ENCODE results near the gene EHD4.

EHD4 gene

GRCh38 chr15:41892621-41893421 lies 79.5 kb downstream of the EHD4 start:
- Histone ChIP-seq H3K36me3 (ENCODE audit: control insufficient read depth in 2 of 2, insufficient read depth in 2 of 2, low read length in 2 of 2) (peaks cover 0 to 2% of the 10 kb centered on the region in 2 donors), H3K9ac (ENCODE audit: low read length in 2 of 2) (no peak overlapping the region), H3K9me3 (ENCODE audit: control insufficient read depth in 2 of 2, low read length in 2 of 2) (no peaks in the 10 kb centered on the region), H3K27me3 (ENCODE audit: control insufficient read depth in 1 of 2, insufficient read depth in 2 of 2, low read length in 2 of 2) (no peaks in the 10 kb centered on the region), H3K4me1 (ENCODE audit: control insufficient read depth, insufficient read depth, low read length) (peaks cover 28% of the 10 kb centered on the region), H3K4me3 (ENCODE audit: low read length in 2 of 2) (no peak overlapping the region), H3K27ac (ENCODE audit: low read length) (no peak overlapping the region)

- no peaks in the 10 kb centered on the region for H3K27me3 ChIP-seq (ENCODE audit: control insufficient read depth in 1 of 2, insufficient read depth in 2 of 2, low read length in 2 of 2)
- no peak overlapping the region for H3K27ac ChIP-seq (ENCODE audit: low read length)
- no peaks in the 10 kb centered on the region for H3K9me3 ChIP-seq (ENCODE audit: control insufficient read depth in 2 of 2, low read length in 2 of 2)
- H3K9ac ChIP-seq (ENCODE audit: low read length in 2 of 2) = no peak overlapping the region
- no peaks in the 10 kb centered on the region for H3K36me3 ChIP-seq (ENCODE audit: control insufficient read depth in 2 of 2, insufficient read depth in 2 of 2, low read length in 2 of 2)
- H3K4me3 ChIP-seq (ENCODE audit: low read length in 2 of 2) = no peak overlapping the region
- peaks cover 28% of the 10 kb centered on the region for H3K4me1 ChIP-seq (ENCODE audit: control insufficient read depth, insufficient read depth, low read length)
Measured at GRCh38 chr15:41891946-41892345, 80.4 kb downstream of the EHD4 start.

- H3K4me1 ChIP-seq (ENCODE audit: control insufficient read depth, insufficient read depth, low read length) = peaks cover 28% of the 10 kb centered on the region
Measured at GRCh38 chr15:41891226-41891625, 81.1 kb downstream of the EHD4 start.

GRCh38 chr15:41890050-41890690 lies 82.2 kb downstream of the EHD4 start:
- no peak overlapping the region for H3K4me3 ChIP-seq (ENCODE audit: low read length in 2 of 2)
- peaks cover 25% of the 10 kb centered on the region for H3K4me1 ChIP-seq (ENCODE audit: control insufficient read depth, insufficient read depth, low read length)
- H3K27ac ChIP-seq (ENCODE audit: low read length) = no peak overlapping the region
- no peaks in the 10 kb centered on the region for H3K9me3 ChIP-seq (ENCODE audit: control insufficient read depth in 2 of 2, low read length in 2 of 2)
- H3K27me3 ChIP-seq (ENCODE audit: control insufficient read depth in 1 of 2, insufficient read depth in 2 of 2, low read length in 2 of 2) = no peaks in the 10 kb centered on the region
- H3K9ac ChIP-seq (ENCODE audit: low read length in 2 of 2) = no peak overlapping the region
- H3K36me3 ChIP-seq (ENCODE audit: control insufficient read depth in 2 of 2, insufficient read depth in 2 of 2, low read length in 2 of 2) = no peaks in the 10 kb centered on the region

More at GRCh38 chr15:41891226-41891625, 81.1 kb downstream of the EHD4 start:
- no peaks in the 10 kb centered on the region for H3K27me3 ChIP-seq (ENCODE audit: control insufficient read depth in 1 of 2, insufficient read depth in 2 of 2, low read length in 2 of 2)
- no peaks in the 10 kb centered on the region for H3K9me3 ChIP-seq (ENCODE audit: control insufficient read depth in 2 of 2, low read length in 2 of 2)
- H3K9ac ChIP-seq (ENCODE audit: low read length in 2 of 2) = no peak overlapping the region
- no peaks in the 10 kb centered on the region for H3K36me3 ChIP-seq (ENCODE audit: control insufficient read depth in 2 of 2, insufficient read depth in 2 of 2, low read length in 2 of 2)
- H3K4me3 ChIP-seq (ENCODE audit: low read length in 2 of 2) = no peak overlapping the region
- H3K27ac ChIP-seq (ENCODE audit: low read length) = no peak overlapping the region

- H3K27me3 ChIP-seq (ENCODE audit: control insufficient read depth in 1 of 2, insufficient read depth in 2 of 2, low read length in 2 of 2) = no peaks in the 10 kb centered on the region
- H3K9me3 ChIP-seq (ENCODE audit: control insufficient read depth in 2 of 2, low read length in 2 of 2) = no peaks in the 10 kb centered on the region
- H3K4me1 ChIP-seq (ENCODE audit: control insufficient read depth, insufficient read depth, low read length) = peaks cover 12% of the 10 kb centered on the region
- H3K4me3 ChIP-seq (ENCODE audit: low read length in 2 of 2) = no peak overlapping the region
- no peak overlapping the region for H3K9ac ChIP-seq (ENCODE audit: low read length in 2 of 2)
- H3K36me3 ChIP-seq (ENCODE audit: control insufficient read depth in 2 of 2, insufficient read depth in 2 of 2, low read length in 2 of 2) = no peaks in the 10 kb centered on the region
- H3K27ac ChIP-seq (ENCODE audit: low read length) = no peak overlapping the region
Measured at GRCh38 chr15:41888662-41889253, 83.6 kb downstream of the EHD4 start.

- Histone ChIP-seq H3K9ac (ENCODE audit: low read length in 2 of 2) (no peak overlapping the region), H3K36me3 (ENCODE audit: control insufficient read depth in 2 of 2, insufficient read depth in 2 of 2, low read length in 2 of 2) (no peaks in the 10 kb centered on the region), H3K9me3 (ENCODE audit: control insufficient read depth in 2 of 2, low read length in 2 of 2) (no peaks in the 10 kb centered on the region), H3K4me1 (ENCODE audit: control insufficient read depth, insufficient read depth, low read length) (peaks cover 8% of the 10 kb centered on the region), H3K27me3 (ENCODE audit: control insufficient read depth in 1 of 2, insufficient read depth in 2 of 2, low read length in 2 of 2) (no peaks in the 10 kb centered on the region), H3K4me3 (ENCODE audit: low read length in 2 of 2) (no peak overlapping the region), H3K27ac (ENCODE audit: low read length) (no peak overlapping the region)
Measured at GRCh38 chr15:41887893-41888292, 84.5 kb downstream of the EHD4 start.

- H3K9me3 ChIP-seq (ENCODE audit: control insufficient read depth in 2 of 2, low read length in 2 of 2) = no peaks in the 10 kb centered on the region
- no peaks in the 10 kb centered on the region for H3K27me3 ChIP-seq (ENCODE audit: control insufficient read depth in 1 of 2, insufficient read depth in 2 of 2, low read length in 2 of 2)
- H3K4me3 ChIP-seq (ENCODE audit: low read length in 2 of 2) = no peak overlapping the region
- H3K36me3 ChIP-seq (ENCODE audit: control insufficient read depth in 2 of 2, insufficient read depth in 2 of 2, low read length in 2 of 2) = no peaks in the 10 kb centered on the region
- no peak overlapping the region for H3K9ac ChIP-seq (ENCODE audit: low read length in 2 of 2)
- peaks cover 10% of the 10 kb centered on the region for H3K4me1 ChIP-seq (ENCODE audit: control insufficient read depth, insufficient read depth, low read length)
- H3K27ac ChIP-seq (ENCODE audit: low read length) = no peak overlapping the region
Measured at GRCh38 chr15:41887161-41887560, 85.2 kb downstream of the EHD4 start.

- Histone ChIP-seq H3K27me3 (ENCODE audit: control insufficient read depth in 1 of 2, insufficient read depth in 2 of 2, low read length in 2 of 2) (no peaks in the 10 kb centered on the region), H3K27ac (ENCODE audit: low read length) (no peak overlapping the region), H3K4me3 (ENCODE audit: low read length in 2 of 2) (no peak overlapping the region), H3K9me3 (ENCODE audit: control insufficient read depth in 2 of 2, low read length in 2 of 2) (no peaks in the 10 kb centered on the region), H3K36me3 (ENCODE audit: control insufficient read depth in 2 of 2, insufficient read depth in 2 of 2, low read length in 2 of 2) (no peaks in the 10 kb centered on the region), H3K4me1 (ENCODE audit: control insufficient read depth, insufficient read depth, low read length) (peaks cover 9% of the 10 kb centered on the region), H3K9ac (ENCODE audit: low read length in 2 of 2) (no peak overlapping the region)
Measured at GRCh38 chr15:41886741-41887140, 85.6 kb downstream of the EHD4 start.

- Histone ChIP-seq H3K36me3 (ENCODE audit: control insufficient read depth in 2 of 2, insufficient read depth in 2 of 2, low read length in 2 of 2) (no peaks in the 10 kb centered on the region), H3K4me1 (ENCODE audit: control insufficient read depth, insufficient read depth, low read length) (peaks cover 14% of the 10 kb centered on the region), H3K4me3 (ENCODE audit: low read length in 2 of 2) (no peak overlapping the region), H3K9ac (ENCODE audit: low read length in 2 of 2) (no peak overlapping the region), H3K27ac (ENCODE audit: low read length) (no peak overlapping the region), H3K27me3 (ENCODE audit: control insufficient read depth in 1 of 2, insufficient read depth in 2 of 2, low read length in 2 of 2) (peaks cover 3 to 8% of the 10 kb centered on the region in 2 donors), H3K9me3 (ENCODE audit: control insufficient read depth in 2 of 2, low read length in 2 of 2) (no peaks in the 10 kb centered on the region)
Measured at GRCh38 chr15:41885841-41886240, 86.5 kb downstream of the EHD4 start.

- Histone ChIP-seq H3K27me3 (ENCODE audit: control insufficient read depth in 1 of 2, insufficient read depth in 2 of 2, low read length in 2 of 2) (peaks cover 5 to 12% of the 10 kb centered on the region in 2 donors), H3K9ac (ENCODE audit: low read length in 2 of 2) (no peak overlapping the region), H3K4me1 (ENCODE audit: control insufficient read depth, insufficient read depth, low read length) (peaks cover 14% of the 10 kb centered on the region), H3K9me3 (ENCODE audit: control insufficient read depth in 2 of 2, low read length in 2 of 2) (no peaks in the 10 kb centered on the region), H3K36me3 (ENCODE audit: control insufficient read depth in 2 of 2, insufficient read depth in 2 of 2, low read length in 2 of 2) (no peaks in the 10 kb centered on the region), H3K4me3 (ENCODE audit: low read length in 2 of 2) (no peak overlapping the region), H3K27ac (ENCODE audit: low read length) (no peak overlapping the region)
Measured at GRCh38 chr15:41885321-41885720, 87.0 kb downstream of the EHD4 start.

GRCh38 chr15:41884458-41884857 lies 87.9 kb downstream of the EHD4 start:
- no peak overlapping the region for H3K4me3 ChIP-seq (ENCODE audit: low read length in 2 of 2)
- H3K27ac ChIP-seq (ENCODE audit: low read length) = no peak overlapping the region

More at GRCh38 chr15:41884458-41884857, 87.9 kb downstream of the EHD4 start:
- H3K4me1 ChIP-seq (ENCODE audit: control insufficient read depth, insufficient read depth, low read length) = peaks cover 14% of the 10 kb centered on the region
- no peak overlapping the region for H3K9ac ChIP-seq (ENCODE audit: low read length in 2 of 2)
- peaks cover 6 to 12% of the 10 kb centered on the region in 2 donors for H3K27me3 ChIP-seq (ENCODE audit: control insufficient read depth in 1 of 2, insufficient read depth in 2 of 2, low read length in 2 of 2)
- no peaks in the 10 kb centered on the region for H3K9me3 ChIP-seq (ENCODE audit: control insufficient read depth in 2 of 2, low read length in 2 of 2)
- no peaks in the 10 kb centered on the region for H3K36me3 ChIP-seq (ENCODE audit: control insufficient read depth in 2 of 2, insufficient read depth in 2 of 2, low read length in 2 of 2)

Measured in stomach smooth muscle (tissue), 2 donors.